ENCODE data around the gene PIGP. TPM values are rescaled to one million over a fixed set of nuclear protein-coding genes. Genes with fewer than 3 reads are reported as not detected.

PIGP gene
- total and polyA plus RNA-seq, 2 donors (not counting 1 experiment from before 2014, with no cell fraction given) = 15.8 to 22.7 TPM

GRCh38 chr21:37074197-37074510 lies 1.3 kb upstream of the PIGP start:
- H3K27me3 ChIP-seq (replicated peaks in 1 of 4; ENCODE audit: control extremely low read depth in 1 of 4, control insufficient read depth in 3 of 4, insufficient read depth in 4 of 4, low read length in 3 of 4) = no peaks in the 10 kb centered on the region
- H2AFZ ChIP-seq (ENCODE audit: insufficient read depth, low read depth, low read length, poor library complexity, severe bottlenecking) = peak overlapping the region; percentile 85
- DNase-seq (no peak), ATAC-seq (ENCODE audit: low read depth) (no peak)
- peaks cover 71% of the 10 kb centered on the region for H3K79me2 ChIP-seq (ENCODE audit: control insufficient read depth, insufficient read depth, low read length)
- POLR2A ChIA-PET = interaction anchor here (0.6 kb wide), 1 partner anchor 820 kb away, joined by 3 read pairs; no protein-coding TSS in a partner anchor
- 0% methylated on average over 5 of the region's 13 CpGs for WGBS (ENCODE audit: insufficient coverage)
- no peaks in the 10 kb centered on the region for H3K9me3 ChIP-seq (ENCODE audit: control extremely low read depth in 1 of 3, control insufficient read depth in 2 of 3, insufficient read depth in 1 of 3, low read length in 2 of 3)
- H3K4me2 ChIP-seq (replicated peaks; ENCODE audit: low read depth, low read length, poor library complexity, severe bottlenecking) = peak overlapping the region; percentile 89
- peaks cover 52% of the 10 kb centered on the region for H3K4me1 Mint-ChIP-seq
- H3K9me3 Mint-ChIP-seq (ENCODE audit: insufficient read depth) = peaks cover under 1% of the 10 kb centered on the region
- H3K4me3 ChIP-seq (ENCODE audit: control extremely low read depth in 1 of 5, extremely low read depth in 1 of 5, insufficient read depth in 1 of 5, low read depth in 2 of 5, low read length in 4 of 5) = peak overlapping the region; percentile 61 to 92 (median 80)
- intact Hi-C loops (cut with micrococcal nuclease) = loop anchor here (10.0 kb wide), 2 partner anchors 819 to 919 kb away; partner anchors contain the start of gene DOP1B
- peak overlapping the region; percentile 98 for H3K27ac ChIP-seq (ENCODE audit: low read length in 2 of 2)
- peaks cover 18% of the 10 kb centered on the region for H4K20me1 ChIP-seq (ENCODE audit: control insufficient read depth, insufficient read depth, low read length, poor library complexity, severe bottlenecking)
- peaks cover 0 to under 1% of the 10 kb centered on the region in 2 experiments for H3K36me3 ChIP-seq (replicated peaks in 1 of 2; ENCODE audit: control extremely low read depth in 1 of 2, control insufficient read depth in 1 of 2, extremely low read depth in 1 of 2, insufficient read depth in 2 of 2, low read length in 1 of 2)
- CTCF ChIA-PET = no interaction called here
- TF ChIP-seq CTCF (IDR thresholded peaks at IDR 0.05) (no peak), EZH2 (IDR thresholded peaks at IDR 0.05; ENCODE audit: borderline replicate concordance, insufficient read depth, low read depth, low read length, poor library complexity, severe bottlenecking) (no peak)
- peak overlapping the region; percentile 93 for H3K9ac ChIP-seq (ENCODE audit: low read length)
- peaks cover 22 to 23% of the 10 kb centered on the region in 2 donors for H3K4me1 ChIP-seq (ENCODE audit: control insufficient read depth in 2 of 2, insufficient read depth in 2 of 2, low read length in 2 of 2)
- H3K27ac Mint-ChIP-seq = peak overlapping the region; percentile 99
- H3K27me3 Mint-ChIP-seq = no peaks in the 10 kb centered on the region
- H3K4me3 Mint-ChIP-seq = peak overlapping the region; percentile 98

- ATAC-seq (ENCODE audit: low read depth) (peak; percentile 40), DNase-seq (peak; percentile 93)
- Histone ChIP-seq H3K4me2 (replicated peaks; ENCODE audit: low read depth, low read length, poor library complexity, severe bottlenecking) (peak overlapping the region; percentile 89), H3K79me2 (ENCODE audit: control insufficient read depth, insufficient read depth, low read length) (peaks cover 66% of the 10 kb centered on the region), H3K36me3 (replicated peaks in 1 of 2; ENCODE audit: control extremely low read depth in 1 of 2, control insufficient read depth in 1 of 2, extremely low read depth in 1 of 2, insufficient read depth in 2 of 2, low read length in 1 of 2) (peaks cover 0 to 6% of the 10 kb centered on the region in 2 experiments), H3K9ac (ENCODE audit: low read length) (peak overlapping the region; percentile 93), H3K4me1 (ENCODE audit: control insufficient read depth in 2 of 2, insufficient read depth in 2 of 2, low read length in 2 of 2) (peaks cover 22 to 23% of the 10 kb centered on the region in 2 donors), H3K9me3 (ENCODE audit: control extremely low read depth in 1 of 3, control insufficient read depth in 2 of 3, insufficient read depth in 1 of 3, low read length in 2 of 3) (no peaks in the 10 kb centered on the region), H2AFZ (ENCODE audit: insufficient read depth, low read depth, low read length, poor library complexity, severe bottlenecking) (peak overlapping the region; percentile 85), H4K20me1 (ENCODE audit: control insufficient read depth, insufficient read depth, low read length, poor library complexity, severe bottlenecking) (peaks cover 14% of the 10 kb centered on the region), H3K4me3 (ENCODE audit: control extremely low read depth in 1 of 5, extremely low read depth in 1 of 5, insufficient read depth in 1 of 5, low read depth in 2 of 5, low read length in 4 of 5) (peak overlapping the region; percentile 61 to 92 (median 80)), H3K27ac (ENCODE audit: low read length in 2 of 2) (peak overlapping the region; percentile 98), H3K27me3 (replicated peaks in 1 of 4; ENCODE audit: control extremely low read depth in 1 of 4, control insufficient read depth in 3 of 4, insufficient read depth in 4 of 4, low read length in 3 of 4) (no peaks in the 10 kb centered on the region)
- no peaks in the 10 kb centered on the region for H3K9me3 Mint-ChIP-seq (ENCODE audit: insufficient read depth)
- peak overlapping the region; percentile 98 for H3K4me3 Mint-ChIP-seq
- ChIA-PET CTCF (no interaction called here), POLR2A (no interaction called here)
- TF ChIP-seq EZH2 (IDR thresholded peaks at IDR 0.05; ENCODE audit: borderline replicate concordance, insufficient read depth, low read depth, low read length, poor library complexity, severe bottlenecking) (no peak), CTCF (IDR thresholded peaks at IDR 0.05) (peak; percentile 16)
- intact Hi-C loops (cut with micrococcal nuclease) = loop anchor here (1.0 to 10.0 kb wide), 9 partner anchors 84 to 919 kb away; partner anchors contain the start of genes DOP1B, DYRK1A, HLCS and VPS26C
- H3K4me1 Mint-ChIP-seq = peaks cover 49% of the 10 kb centered on the region
- no peaks in the 10 kb centered on the region for H3K27me3 Mint-ChIP-seq
- H3K27ac Mint-ChIP-seq = peak overlapping the region; percentile 99
- WGBS (ENCODE audit: insufficient coverage) = under 1% methylated on average over 70 of the region's 70 CpGs
These were observed 736 bp upstream of the PIGP start for GRCh38 chr21:37073417-37074196.

Measured in B cell (primary cell).